Left lung (tissue), 10 donors: Measurements from ENCODE around the gene SLC6A3. TPM values are rescaled to one million over a fixed set of nuclear protein-coding genes. Genes with fewer than 3 reads are reported as not detected.

Experiments
- ATAC-seq: fragments of 200-7000 bp; cut with Tn5 transposase; one replicate; pipeline ENCODE4 v1.9.1; 2020; ENCODE audit warnings: moderate library complexity
- DNase-seq, 4 donors: peaks; one replicate each; pipeline ENCODE4 v3.0.0-alpha.2; 2013 to 2020
- H3K27ac ChIP-seq, 2 donors: fragments of 200-600 bp; sonication (generic) in 1 of 2; one replicate each; pipeline versions ENCODE4 v1.5.0 to v1.8.0; 2020 to 2021
- H3K27me3 ChIP-seq, 2 donors: fragments of 200-600 bp; sonication (generic) in 1 of 2; one replicate each; pipeline versions ENCODE4 v1.5.0 to v1.8.0; 2020 to 2021
- H3K36me3 ChIP-seq, 2 donors: fragments of 200-600 bp; sonication (generic) in 1 of 2; one replicate each; pipeline versions ENCODE4 v1.5.0 to v1.8.0; 2020 to 2021
- H3K4me1 ChIP-seq, 2 donors: fragments of 200-600 bp; one replicate each; pipeline ENCODE4 v1.8.0; 2021
- H3K4me3 ChIP-seq, 2 donors: fragments of 200-600 bp; sonication (generic) in 1 of 2; one replicate each; pipeline versions ENCODE4 v1.5.0 to v1.8.0; 2020 to 2021; ENCODE audit warnings: mild to moderate bottlenecking in 1 of 2
- H3K9me3 ChIP-seq, 2 donors: fragments of 200-600 bp; sonication (generic) in 1 of 2; one replicate each; pipeline versions ENCODE4 v1.5.0 to v1.8.0; 2020 to 2021
- CTCF ChIP-seq, 2 donors: fragments of 200-600 bp; sonication (generic) in 1 of 2; IDR thresholded peaks; one replicate each; pipeline versions ENCODE4 v1.5.0 to v1.8.0; 2021; ENCODE audit warnings: antibody characterized with exemption in 2 of 2
- intact Hi-C, 2 donors: fragments of 100-400 bp; cut with DNase I; formaldehyde crosslinking; loops; one replicate each; pipeline versions ENCODE4 v1.11.2 to v1.14.2; 2022
- polyA plus RNA-seq, 6 donors: library from polyadenylated mRNA; unstranded; fragments of 120-200 nt; gene quantifications; one replicate each; pipeline ENCODE4 v1.2.1, GENCODE V29; 2013; ENCODE audit not compliant: insufficient read length in 6 of 6
- total RNA-seq, 2 donors: library from RNA; stranded (reverse); fragmentation: NEBNext Ultra II Directional; extraction: Animal tissue kit (Norgen Biotek cat#: 25700); gene quantifications; one replicate each; pipeline ENCODE4 v1.2.1, GENCODE V29; 2021
- donor health status: DM: no; HTN: yes; CAD: no.
- donor health status: DM: no; HTN: no; CAD: no.

SLC6A3 gene
- total and polyA plus RNA-seq, 8 donors = 0.10 to 4.5 (median 2.8) TPM

- ATAC-seq (no peak), DNase-seq (no peak)
- Histone ChIP-seq H3K27me3 (no peaks in the 10 kb centered on the region), H3K36me3 (peaks cover 0 to 100% of the 10 kb centered on the region in 2 donors), H3K9me3 (no peaks in the 10 kb centered on the region), H3K4me1 (peaks cover 0 to 35% of the 10 kb centered on the region in 2 donors), H3K4me3 (no peak overlapping the region), H3K27ac (peak overlapping the region in 1 of 2 donors; percentile 41)
- intact Hi-C loops = no loop called here
- no peak for TF ChIP-seq CTCF (IDR thresholded peaks at IDR 0.05)
These were observed 44.5 kb upstream of the SLC6A3 start for GRCh38 chr5:1489754-1490153.

GRCh38 chr5:1488882-1489680 lies 43.8 kb upstream of the SLC6A3 start:
- no peak for TF ChIP-seq CTCF (IDR thresholded peaks at IDR 0.05)
- Histone ChIP-seq H3K4me1 (peaks cover 0 to 29% of the 10 kb centered on the region in 2 donors), H3K27ac (peak overlapping the region in 1 of 2 donors; percentile 28), H3K27me3 (no peaks in the 10 kb centered on the region), H3K4me3 (no peak overlapping the region), H3K9me3 (no peaks in the 10 kb centered on the region), H3K36me3 (peaks cover 0 to 100% of the 10 kb centered on the region in 2 donors)
- peak; percentile 42 for ATAC-seq
- no peak for DNase-seq
- intact Hi-C loops = no loop called here

- H3K9me3 ChIP-seq = no peaks in the 10 kb centered on the region
- no peak for TF ChIP-seq CTCF (IDR thresholded peaks at IDR 0.05)
- no peak overlapping the region for H3K27ac ChIP-seq
- no peak for ATAC-seq
- peak in 1 of 4 donors; percentile 62 for DNase-seq
- intact Hi-C loops = no loop called here
- H3K36me3 ChIP-seq = peaks cover 0 to 94% of the 10 kb centered on the region in 2 donors
- H3K27me3 ChIP-seq = no peaks in the 10 kb centered on the region
- H3K4me3 ChIP-seq = no peak overlapping the region
- H3K4me1 ChIP-seq = peaks cover 0 to 23% of the 10 kb centered on the region in 2 donors
These were observed 42.0 kb upstream of the SLC6A3 start for GRCh38 chr5:1487079-1487764.

- H3K27ac ChIP-seq = no peak overlapping the region
- H3K27me3 ChIP-seq = no peaks in the 10 kb centered on the region
- TF ChIP-seq CTCF (IDR thresholded peaks at IDR 0.05) = no peak
- DNase-seq (peak in 1 of 4 donors; percentile 54), ATAC-seq (no peak)
- H3K4me3 ChIP-seq = no peak overlapping the region
- H3K4me1 ChIP-seq = peaks cover 0 to 32% of the 10 kb centered on the region in 2 donors
- intact Hi-C loops = no loop called here
- H3K9me3 ChIP-seq = no peaks in the 10 kb centered on the region
- H3K36me3 ChIP-seq = peaks cover 0 to 92% of the 10 kb centered on the region in 2 donors
These were observed 41.0 kb upstream of the SLC6A3 start for GRCh38 chr5:1486271-1486670.

GRCh38 chr5:1485579-1486118 lies 40.4 kb upstream of the SLC6A3 start:
- Histone ChIP-seq H3K4me1 (peaks cover 0 to 37% of the 10 kb centered on the region in 2 donors), H3K36me3 (peaks cover 0 to 92% of the 10 kb centered on the region in 2 donors), H3K27ac (no peak overlapping the region), H3K27me3 (no peaks in the 10 kb centered on the region), H3K9me3 (no peaks in the 10 kb centered on the region), H3K4me3 (no peak overlapping the region)
- intact Hi-C loops = no loop called here
- TF ChIP-seq CTCF (IDR thresholded peaks at IDR 0.05) = no peak
- no peak for ATAC-seq
- DNase-seq = peak in 1 of 4 donors; percentile 61
